Measurements from ENCODE around the gene CMAS.
A peak's percentile ranks its signal among the peaks of the same experiment; 100 is the strongest.
"Not testable (repeated sequence)": the region's sequence is repeated elsewhere in the genome, so short reads cannot be mapped to it uniquely, and the experiment has no call there.

CMAS gene

DNA sequence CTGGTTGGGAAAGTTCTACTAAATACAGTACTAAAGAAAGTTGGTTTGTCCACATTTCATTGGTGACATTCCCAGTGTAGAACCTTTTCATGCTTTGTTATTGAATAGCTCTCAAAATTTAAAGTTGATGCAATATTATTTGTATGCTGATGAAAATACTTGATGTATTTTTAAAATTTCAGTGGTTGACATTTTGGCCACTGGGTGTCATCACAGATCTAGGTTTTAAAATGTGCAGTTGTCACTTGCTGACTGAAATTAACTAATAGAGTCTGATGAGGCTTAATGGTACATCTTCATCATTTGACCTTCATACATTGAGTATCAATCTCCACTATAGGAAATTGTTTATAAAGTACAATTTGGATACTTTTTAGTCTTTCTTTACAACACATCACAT is 37.1 kb downstream of the CMAS start:
- no peak overlapping the region for H3K4me3 ChIP-seq (ENCODE audit: low read depth, low read length)
- no peak for TF ChIP-seq MAX (IDR thresholded peaks at IDR 0.05; ENCODE audit: low read depth, low read length)
- peak; percentile 37 for TF ChIP-seq CTCF (IDR thresholded peaks at IDR 0.05; ENCODE audit: low read depth, low read length)
- DNase-seq (ENCODE audit: low read depth) = peak; percentile 59

DNA sequence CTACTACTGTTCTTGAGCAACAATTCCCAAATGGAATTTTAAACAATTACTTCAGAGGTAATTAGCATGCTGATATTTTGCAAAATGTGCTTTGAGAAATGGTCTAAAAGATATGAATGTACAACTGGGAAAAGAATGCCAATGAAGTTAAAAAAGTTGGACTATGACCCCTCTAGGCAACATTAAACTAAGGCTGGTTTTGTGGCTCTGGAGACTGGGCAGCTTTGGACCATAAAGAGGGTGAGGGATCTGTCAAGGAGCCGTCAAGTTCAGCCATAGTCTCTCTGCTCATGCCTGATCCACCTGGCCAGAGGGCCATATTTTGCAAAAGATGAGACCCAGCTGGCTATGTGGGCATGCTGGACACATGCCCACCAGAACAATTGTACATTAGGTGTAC is 38.8 kb downstream of the CMAS start:
- H3K4me3 ChIP-seq (ENCODE audit: low read depth, low read length) = no peak overlapping the region
- TF ChIP-seq CTCF (IDR thresholded peaks at IDR 0.05; ENCODE audit: low read depth, low read length) (no peak), MAX (IDR thresholded peaks at IDR 0.05; ENCODE audit: low read depth, low read length) (no peak), POLR2A (IDR thresholded peaks at IDR 0.05; ENCODE audit: extremely low read depth, insufficient read length) (no peak), MYC (IDR thresholded peaks at IDR 0.05; ENCODE audit: low read depth, low read length) (no peak)
- no peak for DNase-seq (ENCODE audit: low read depth)

GRCh38 chr12:22088886-22089285 is 42.9 kb downstream of the CMAS start:
- H3K4me3 ChIP-seq (ENCODE audit: low read depth, low read length) = no peak overlapping the region
- no peak for DNase-seq (ENCODE audit: low read depth)
- TF ChIP-seq MYC (IDR thresholded peaks at IDR 0.05; ENCODE audit: low read depth, low read length) (no peak), MAX (IDR thresholded peaks at IDR 0.05; ENCODE audit: low read depth, low read length) (no peak), POLR2A (IDR thresholded peaks at IDR 0.05; ENCODE audit: extremely low read depth, insufficient read length) (no peak), CTCF (IDR thresholded peaks at IDR 0.05; ENCODE audit: low read depth, low read length) (no peak)

DNA sequence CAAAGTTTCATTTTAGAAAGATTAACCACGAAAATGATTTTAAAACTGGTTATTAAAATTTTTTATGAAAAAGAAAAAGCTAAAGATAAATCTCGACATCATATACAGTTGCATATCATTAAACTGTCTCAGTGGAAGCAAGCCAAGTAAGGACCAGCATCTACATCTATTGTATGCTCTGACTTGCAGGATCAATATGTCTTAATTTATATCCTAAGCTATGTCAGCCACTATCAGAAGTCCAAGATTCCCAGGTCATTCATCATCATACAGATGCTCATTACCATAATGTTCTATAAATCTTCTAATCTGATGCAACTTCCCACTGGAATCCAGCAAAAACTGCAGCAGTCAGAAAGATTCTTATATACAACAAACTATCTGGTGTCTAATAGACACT is 43.5 kb downstream of the CMAS start:
- TF ChIP-seq CTCF (IDR thresholded peaks at IDR 0.05; ENCODE audit: low read depth, low read length) (no peak), POLR2A (IDR thresholded peaks at IDR 0.05; ENCODE audit: extremely low read depth, insufficient read length) (no peak)
- no peak overlapping the region for H3K4me3 ChIP-seq (ENCODE audit: low read depth, low read length)
- DNase-seq (ENCODE audit: low read depth) = no peak

- DNase-seq (ENCODE audit: low read depth); H3K4me3 ChIP-seq (ENCODE audit: low read depth, low read length): not testable (repeated sequence)
Observed at GRCh38 chr12:22099062-22099461, 53.0 kb downstream of the CMAS start.

DNA sequence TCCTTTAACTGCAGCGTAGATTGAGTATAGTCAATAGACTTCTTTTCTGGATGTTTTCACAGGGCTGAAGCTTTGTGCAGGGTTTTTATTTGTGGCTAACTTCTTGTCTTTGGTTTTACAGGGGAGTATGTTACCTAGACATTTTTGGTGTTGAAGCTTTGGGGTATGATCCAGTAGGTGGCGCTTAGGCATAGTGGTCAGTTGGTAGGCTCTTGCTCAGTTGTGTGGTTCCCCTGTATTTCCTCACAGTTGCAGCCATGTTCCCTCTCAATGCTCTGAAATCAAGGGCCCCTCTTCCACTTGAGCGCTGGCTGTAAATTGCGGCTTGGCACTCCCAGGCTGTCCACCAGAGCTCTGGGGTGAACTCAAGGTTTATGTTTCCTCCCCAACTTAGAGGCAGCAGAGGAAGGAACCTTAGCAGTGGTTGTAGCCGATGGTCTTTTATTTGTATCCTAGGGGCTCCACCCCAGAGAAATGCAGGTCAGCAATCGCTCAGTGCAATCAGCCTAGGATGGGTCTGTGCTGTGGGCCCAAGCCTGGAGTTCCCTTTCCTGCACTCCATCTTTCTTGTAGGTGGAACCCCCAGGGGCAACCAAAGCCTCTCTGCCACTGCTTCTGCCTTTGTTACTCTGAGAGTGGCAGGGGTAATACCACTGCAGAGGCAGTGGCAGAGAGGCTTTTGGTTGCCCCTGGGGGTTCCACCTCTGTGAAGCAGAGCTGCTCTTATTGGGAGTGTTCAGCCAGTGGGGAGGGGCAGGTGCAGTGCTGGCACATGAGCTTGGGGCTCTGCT is 55.1 kb downstream of the CMAS start:
- TF ChIP-seq POLR2A (IDR thresholded peaks at IDR 0.05; ENCODE audit: extremely low read depth, insufficient read length) (no peak), CTCF (IDR thresholded peaks at IDR 0.05; ENCODE audit: low read depth, low read length) (peak; percentile 98)
- peak; percentile 89 for DNase-seq (ENCODE audit: low read depth)
- H3K4me3 ChIP-seq (ENCODE audit: low read depth, low read length) = no peak overlapping the region

Data from NB4 (cell line).